ENCODE measurements around the gene NBDY. TPM values are rescaled to one million over a fixed set of nuclear protein-coding genes. Genes with fewer than 3 reads are reported as not detected.
"Not testable (repeated sequence)": the region's sequence is repeated elsewhere in the genome, so short reads cannot be mapped to it uniquely, and the experiment has no call there.

NBDY gene
- total RNA-seq, 1 experiment from 2014 or later, result 8.3 TPM

- no peak overlapping the region for H3K27ac ChIP-seq
- no peaks in the 10 kb centered on the region for H3K4me1 ChIP-seq (replicated peaks)
- H3K4me3 ChIP-seq, result no peak overlapping the region
Observed at GRCh38 chrX:56796641-56797395, 67.8 kb downstream of the NBDY start.

GRCh38 chrX:56797574-56798338 lies 68.7 kb downstream of the NBDY start:
- H3K4me1 ChIP-seq (replicated peaks), result no peaks in the 10 kb centered on the region
- no peaks in the 10 kb centered on the region for H3K27me3 ChIP-seq (replicated peaks)
- no peak overlapping the region for H3K27ac ChIP-seq
- peak in 1 of 2 experiments; percentile 10 for DNase-seq (ENCODE audit: low read depth in 1 of 2, low spot score in 2 of 2)
- H3K4me3 ChIP-seq, result no peak overlapping the region
- no peaks in the 10 kb centered on the region for H3K36me3 ChIP-seq
- H3K9me3 ChIP-seq (replicated peaks), result no peaks in the 10 kb centered on the region

More at GRCh38 chrX:56796641-56797395, 67.8 kb downstream of the NBDY start:
- Histone ChIP-seq H3K27me3 (replicated peaks) (no peaks in the 10 kb centered on the region), H3K36me3 (no peaks in the 10 kb centered on the region), H3K9me3 (replicated peaks) (no peaks in the 10 kb centered on the region)
- no peak for DNase-seq (ENCODE audit: low read depth in 1 of 2, low spot score in 2 of 2)

- peak in 1 of 2 experiments; percentile 2 for DNase-seq (ENCODE audit: low read depth in 1 of 2, low spot score in 2 of 2)
- H3K27ac ChIP-seq, result no peak overlapping the region
- no peaks in the 10 kb centered on the region for H3K36me3 ChIP-seq
- H3K4me3 ChIP-seq, result no peak overlapping the region
- H3K9me3 ChIP-seq (replicated peaks), result no peaks in the 10 kb centered on the region
- H3K27me3 ChIP-seq (replicated peaks), result no peaks in the 10 kb centered on the region
- no peaks in the 10 kb centered on the region for H3K4me1 ChIP-seq (replicated peaks)
Observed at GRCh38 chrX:56798339-56798711, 69.3 kb downstream of the NBDY start.

GRCh38 chrX:56798866-56799758 lies 70.1 kb downstream of the NBDY start:
- Histone ChIP-seq H3K27me3 (replicated peaks) (no peaks in the 10 kb centered on the region), H3K36me3 (no peaks in the 10 kb centered on the region), H3K27ac (no peak overlapping the region), H3K9me3 (replicated peaks) (no peaks in the 10 kb centered on the region), H3K4me1 (replicated peaks) (no peaks in the 10 kb centered on the region), H3K4me3 (no peak overlapping the region)
- DNase-seq (ENCODE audit: low read depth in 1 of 2, low spot score in 2 of 2), result peak in 1 of 2 experiments; percentile 9

GRCh38 chrX:56800307-56800706 lies 71.3 kb downstream of the NBDY start:
- H3K4me3 ChIP-seq, result no peak overlapping the region
- H3K36me3 ChIP-seq, result no peaks in the 10 kb centered on the region
- DNase-seq (ENCODE audit: low read depth in 1 of 2, low spot score in 2 of 2), result no peak
- H3K4me1 ChIP-seq (replicated peaks), result no peaks in the 10 kb centered on the region
- H3K27me3 ChIP-seq (replicated peaks), result no peaks in the 10 kb centered on the region
- H3K27ac ChIP-seq, result no peak overlapping the region
- no peaks in the 10 kb centered on the region for H3K9me3 ChIP-seq (replicated peaks)

- Histone ChIP-seq H3K27ac (no peak overlapping the region), H3K4me1 (replicated peaks) (no peaks in the 10 kb centered on the region), H3K9me3 (replicated peaks) (no peaks in the 10 kb centered on the region), H3K4me3 (no peak overlapping the region), H3K36me3 (no peaks in the 10 kb centered on the region), H3K27me3 (replicated peaks) (no peaks in the 10 kb centered on the region)
- DNase-seq (ENCODE audit: low read depth in 1 of 2, low spot score in 2 of 2), result no peak
Observed at GRCh38 chrX:56800801-56801200, 71.8 kb downstream of the NBDY start.

- Histone ChIP-seq H3K9me3 (replicated peaks) (no peaks in the 10 kb centered on the region), H3K4me3 (no peak overlapping the region), H3K4me1 (replicated peaks) (no peaks in the 10 kb centered on the region), H3K27ac (no peak overlapping the region), H3K27me3 (replicated peaks) (no peaks in the 10 kb centered on the region), H3K36me3 (no peaks in the 10 kb centered on the region)
- no peak for DNase-seq (ENCODE audit: low read depth in 1 of 2, low spot score in 2 of 2)
Observed at GRCh38 chrX:56802428-56802827, 73.4 kb downstream of the NBDY start.

GRCh38 chrX:56802921-56803849 lies 74.1 kb downstream of the NBDY start:
- Histone ChIP-seq H3K27me3 (replicated peaks) (no peaks in the 10 kb centered on the region), H3K36me3 (no peaks in the 10 kb centered on the region), H3K27ac (no peak overlapping the region), H3K4me1 (replicated peaks) (no peaks in the 10 kb centered on the region), H3K9me3 (replicated peaks) (no peaks in the 10 kb centered on the region), H3K4me3 (no peak overlapping the region)
- peak; percentile 7 to 33 for DNase-seq (ENCODE audit: low read depth in 1 of 2, low spot score in 2 of 2)

- Histone ChIP-seq H3K27ac (no peak overlapping the region), H3K36me3 (no peaks in the 10 kb centered on the region), H3K9me3 (replicated peaks) (no peaks in the 10 kb centered on the region), H3K4me3 (no peak overlapping the region), H3K27me3 (replicated peaks) (no peaks in the 10 kb centered on the region), H3K4me1 (replicated peaks) (no peaks in the 10 kb centered on the region)
- DNase-seq (ENCODE audit: low read depth in 1 of 2, low spot score in 2 of 2), result peak in 1 of 2 experiments; percentile 15
Observed at GRCh38 chrX:56803850-56804681, 75.0 kb downstream of the NBDY start.

GRCh38 chrX:56804867-56805266 lies 75.8 kb downstream of the NBDY start:
- Histone ChIP-seq H3K27me3 (replicated peaks) (no peaks in the 10 kb centered on the region), H3K4me3 (no peak overlapping the region), H3K4me1 (replicated peaks) (no peaks in the 10 kb centered on the region), H3K36me3 (no peaks in the 10 kb centered on the region), H3K9me3 (replicated peaks) (no peaks in the 10 kb centered on the region), H3K27ac (no peak overlapping the region)
- DNase-seq (ENCODE audit: low read depth in 1 of 2, low spot score in 2 of 2), result no peak

GRCh38 chrX:56805399-56805798 lies 76.4 kb downstream of the NBDY start:
- DNase-seq (ENCODE audit: low read depth in 1 of 2, low spot score in 2 of 2), result peak in 1 of 2 experiments; percentile 5
- no peaks in the 10 kb centered on the region for H3K27me3 ChIP-seq (replicated peaks)
- no peaks in the 10 kb centered on the region for H3K36me3 ChIP-seq
- no peaks in the 10 kb centered on the region for H3K4me1 ChIP-seq (replicated peaks)
- no peaks in the 10 kb centered on the region for H3K9me3 ChIP-seq (replicated peaks)
- H3K27ac ChIP-seq, result no peak overlapping the region
- no peak overlapping the region for H3K4me3 ChIP-seq

- not testable (repeated sequence) for DNase-seq (ENCODE audit: low read depth in 1 of 2, low spot score in 2 of 2); H3K4me1 ChIP-seq (replicated peaks); H3K36me3 ChIP-seq; H3K27ac ChIP-seq; H3K27me3 ChIP-seq (replicated peaks); H3K4me3 ChIP-seq; H3K9me3 ChIP-seq (replicated peaks)
Observed at GRCh38 chrX:56806176-56806575, 77.1 kb downstream of the NBDY start.
